NCI-H345 treated with DMSO at 0.1 percent for 48 hours (cell line): ENCODE results near the gene PDE4D.
"Not testable (repeated sequence)": the region's sequence is repeated elsewhere in the genome, so short reads cannot be mapped to it uniquely, and the experiment has no call there.

ENCODE experiments used
- DNase-seq: peaks from one replicate; lab custom pipeline; 2025; ENCODE audit not compliant: unreplicated experiment; lab: John Stamatoyannopoulos, UW

PDE4D gene

DNA sequence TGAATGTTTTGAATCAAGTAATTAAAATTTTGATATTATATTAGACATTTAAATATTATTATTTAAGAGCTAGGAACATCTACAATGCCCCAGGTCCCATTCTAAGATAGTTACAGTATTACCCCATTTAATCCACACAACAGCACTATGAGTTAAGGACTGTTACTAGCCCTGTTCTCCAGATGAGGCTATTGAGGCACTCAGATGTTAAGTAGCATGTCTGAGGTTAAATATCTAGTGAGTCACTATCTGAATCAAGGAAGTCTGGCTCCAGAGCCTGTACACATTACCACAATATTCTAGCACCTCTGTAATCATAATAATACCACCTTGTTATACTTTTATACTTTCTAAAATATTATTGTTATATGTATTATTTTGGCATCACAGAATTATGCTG lies 304.6 kb downstream of the PDE4D start:
- no peak for DNase-seq

DNA sequence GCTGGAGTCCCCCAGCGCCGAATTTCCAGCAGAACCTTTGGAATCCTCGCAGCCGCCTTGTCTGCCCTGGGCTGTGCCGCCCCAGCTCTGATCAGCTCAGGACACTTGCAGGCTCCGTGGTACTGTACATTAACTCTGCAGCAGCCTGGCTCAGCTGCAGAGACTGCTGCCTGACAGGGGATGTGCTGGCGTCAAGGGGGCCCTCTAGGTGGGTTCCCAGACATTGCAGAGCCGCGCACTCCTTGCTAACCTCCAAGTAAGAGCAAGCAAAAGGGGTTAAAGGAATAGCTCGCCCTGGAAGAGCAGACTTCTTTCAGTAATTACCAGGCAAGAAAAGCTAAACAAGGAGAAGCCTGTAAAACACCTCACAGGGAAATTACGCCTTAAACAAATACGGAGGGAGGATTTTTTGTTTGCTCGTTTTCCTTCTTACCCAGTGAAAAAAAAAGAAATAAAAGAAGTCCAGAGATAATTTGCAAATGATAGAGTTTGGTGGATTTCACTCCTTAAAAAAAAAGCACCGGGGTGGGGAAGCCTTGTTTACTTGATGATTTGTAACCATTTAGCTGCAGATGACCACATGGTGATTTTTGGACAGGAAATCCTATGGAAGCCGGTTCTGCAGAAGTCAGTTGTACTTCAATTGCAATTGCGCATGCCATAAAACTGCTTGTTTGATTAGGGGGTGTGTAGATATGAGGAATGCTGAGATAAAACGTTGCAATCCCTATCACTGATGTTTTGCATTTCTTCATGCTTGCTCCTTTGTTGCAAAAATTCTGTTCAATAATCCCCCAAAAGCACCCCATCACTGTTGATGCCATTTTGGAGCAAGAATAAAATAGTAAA lies 305.8 kb downstream of the PDE4D start:
- peak; percentile 69 for DNase-seq

DNA sequence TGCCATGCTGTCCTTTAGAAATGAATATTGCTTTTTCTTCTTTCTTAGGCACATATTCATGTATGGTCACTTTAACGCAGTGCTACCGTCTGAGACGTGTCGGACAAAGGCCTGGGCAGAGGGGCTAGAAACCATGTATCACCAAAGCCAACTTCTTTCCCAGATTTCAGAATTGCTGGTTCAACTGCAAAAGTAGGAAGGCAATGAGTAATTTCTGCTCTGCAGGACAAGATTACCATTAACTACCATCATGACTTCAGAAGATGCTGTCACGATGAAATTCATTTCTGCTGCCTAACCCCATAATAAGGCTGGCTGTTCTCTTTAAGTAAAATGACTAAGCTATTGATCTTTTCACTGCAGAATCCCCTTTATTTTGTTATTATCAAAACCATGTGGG lies 306.7 kb downstream of the PDE4D start:
- DNase-seq = no peak

- DNase-seq = no peak
Observed at GRCh38 chr5:59584858-59585846, 308.4 kb downstream of the PDE4D start.

GRCh38 chr5:59583810-59584562 lies 309.5 kb downstream of the PDE4D start:
- peak; percentile 58 for DNase-seq

DNA sequence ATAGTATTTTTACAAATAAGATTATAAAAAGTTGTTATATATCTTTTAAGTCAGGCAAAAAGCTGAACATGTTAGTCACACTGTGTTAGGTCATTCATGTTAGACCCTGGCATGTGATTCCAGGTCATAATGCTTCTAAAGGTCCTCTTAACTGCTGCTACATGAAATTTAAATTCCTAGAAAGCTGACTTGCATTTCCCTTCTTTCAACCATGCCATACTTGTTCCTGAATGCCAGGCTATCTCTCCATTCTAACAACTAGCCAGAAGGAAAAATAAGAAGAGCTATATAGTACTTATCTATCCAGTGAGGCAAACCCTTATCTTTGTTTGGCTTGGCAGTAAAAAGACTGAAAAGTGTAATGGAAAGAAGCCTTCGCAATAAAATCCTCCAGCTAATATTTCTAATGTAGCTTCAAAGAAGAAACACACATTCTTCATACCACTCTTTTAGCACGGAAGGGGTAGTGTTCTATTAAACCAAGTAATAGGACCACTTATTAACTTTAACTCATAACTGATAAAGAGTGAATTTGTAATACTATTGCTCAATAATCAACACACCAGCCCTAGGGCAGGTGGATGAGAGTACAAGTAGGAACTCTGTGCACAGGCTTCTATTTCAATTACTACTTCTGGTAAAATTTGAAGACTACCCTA lies 310.2 kb downstream of the PDE4D start:
- no peak for DNase-seq

DNA sequence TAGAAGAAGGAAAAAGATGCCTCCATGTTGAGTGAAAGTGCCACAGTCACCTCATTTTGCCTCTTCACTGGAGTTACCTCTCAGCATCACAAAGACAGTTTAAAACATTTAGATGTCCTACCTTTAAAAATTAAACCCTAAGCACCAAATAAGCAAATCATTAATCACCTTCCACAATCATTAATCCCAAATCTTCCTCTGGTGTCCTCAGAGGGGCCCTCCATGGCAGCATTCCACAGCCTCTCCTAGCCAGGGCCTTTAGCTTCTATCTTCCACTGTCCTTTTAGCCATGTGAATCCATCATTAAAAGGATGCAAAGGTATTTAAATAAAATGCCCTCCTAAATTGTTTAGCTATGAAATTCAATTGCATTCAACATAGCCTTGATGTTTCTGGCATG lies 310.8 kb downstream of the PDE4D start:
- DNase-seq = no peak

GRCh38 chr5:59579824-59580167 lies 313.7 kb downstream of the PDE4D start:
- DNase-seq = no peak

DNA sequence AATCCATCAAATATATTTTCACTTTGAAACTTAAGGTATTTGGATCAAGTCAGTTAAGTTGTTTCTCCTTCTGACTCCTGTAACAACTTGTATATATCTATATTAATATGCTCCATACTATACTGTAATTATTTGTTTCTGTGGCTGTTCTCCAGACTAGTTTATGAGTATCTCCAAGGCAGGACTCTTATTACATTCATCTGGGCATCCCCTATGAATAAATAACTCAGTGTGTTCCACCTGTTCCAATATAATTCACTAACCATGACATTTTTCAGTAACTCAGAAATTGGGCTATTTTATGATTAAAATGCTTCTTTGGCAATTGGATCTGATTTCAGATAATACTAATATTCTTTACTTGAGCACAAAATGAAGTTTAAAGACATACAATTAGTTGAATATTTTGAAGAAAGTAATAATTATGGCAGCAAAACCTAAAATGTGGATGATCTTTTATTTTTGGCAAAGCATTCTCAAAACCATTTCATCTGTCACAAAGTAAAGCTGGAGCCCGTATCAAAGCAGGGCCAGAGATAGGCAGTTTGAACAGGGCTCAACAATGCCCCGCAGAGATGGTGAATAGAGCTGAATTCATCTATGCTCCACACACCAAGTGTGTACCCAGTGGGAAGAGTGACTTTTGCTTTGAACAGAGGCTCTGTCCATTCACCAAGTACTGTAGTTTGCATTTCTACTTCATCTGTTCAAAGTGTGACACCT lies 314.3 kb downstream of the PDE4D start:
- no peak for DNase-seq

DNA sequence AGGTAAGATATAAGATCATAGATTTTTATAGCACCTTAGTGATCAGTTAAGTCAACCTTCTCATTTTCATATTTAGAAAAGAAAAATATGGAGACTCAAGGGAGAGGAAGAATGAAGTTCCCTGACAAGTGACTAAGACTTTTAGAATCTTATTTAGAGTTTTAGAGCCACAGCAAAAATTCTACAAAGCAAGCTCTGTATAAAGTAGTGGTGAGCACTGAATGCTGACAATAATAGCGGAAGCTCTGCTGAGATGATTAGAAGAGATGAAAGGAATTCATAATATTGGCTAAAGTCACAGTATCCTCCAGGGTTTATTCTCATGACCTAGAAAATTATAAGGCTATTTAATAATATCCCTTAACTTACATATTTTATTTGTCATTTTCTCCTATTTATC lies 316.0 kb downstream of the PDE4D start:
- DNase-seq = no peak

- no peak for DNase-seq
Observed at GRCh38 chr5:59575648-59576445, 317.7 kb downstream of the PDE4D start.

DNA sequence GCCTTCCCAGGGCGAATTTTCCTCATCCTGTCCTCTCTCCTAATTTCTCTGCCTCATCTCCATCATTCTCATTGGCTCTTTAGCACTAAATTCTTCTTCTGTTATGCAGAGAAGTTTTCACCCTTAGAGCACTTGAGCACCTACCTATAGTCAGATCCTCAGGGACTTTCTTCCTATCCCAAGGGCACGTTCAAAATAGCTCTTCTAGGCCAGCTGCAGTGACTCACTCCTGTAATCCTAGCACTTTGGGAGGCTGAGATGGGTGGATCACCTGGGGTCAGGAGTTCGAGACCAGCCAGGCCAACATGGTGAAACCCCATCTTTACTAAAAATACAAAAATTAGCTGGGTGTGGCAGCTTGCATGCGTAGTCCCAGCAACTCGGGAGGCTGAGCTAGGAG lies 320.0 kb downstream of the PDE4D start:
- DNase-seq = not testable (repeated sequence)

- DNase-seq = no peak
Observed at GRCh38 chr5:59571067-59571466, 322.5 kb downstream of the PDE4D start.

- DNase-seq = no peak
Observed at GRCh38 chr5:59569608-59570334, 323.8 kb downstream of the PDE4D start.

GRCh38 chr5:59569158-59569557 lies 324.4 kb downstream of the PDE4D start:
- no peak for DNase-seq

- no peak for DNase-seq
Observed at GRCh38 chr5:59568161-59568560, 325.4 kb downstream of the PDE4D start.

DNA sequence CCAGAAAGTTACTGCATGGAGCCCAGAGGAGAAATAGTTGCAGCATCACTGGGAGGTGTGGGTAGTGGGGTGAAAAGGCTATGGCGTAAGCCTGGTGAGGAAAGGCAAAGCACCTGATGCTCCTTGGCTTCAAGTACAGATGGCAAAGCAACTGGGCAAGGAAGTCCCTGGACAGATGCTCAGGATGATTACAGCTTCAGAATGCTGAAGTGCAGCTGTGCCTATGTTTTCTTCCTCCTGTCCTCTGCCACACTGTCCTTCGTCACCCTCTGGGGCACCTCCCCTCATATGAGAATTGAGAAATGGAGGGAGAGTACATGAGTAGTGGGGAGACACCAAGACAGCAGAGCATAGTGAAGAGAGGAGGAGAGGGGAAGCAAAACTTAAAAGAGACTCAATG lies 328.0 kb downstream of the PDE4D start:
- DNase-seq = no peak

DNA sequence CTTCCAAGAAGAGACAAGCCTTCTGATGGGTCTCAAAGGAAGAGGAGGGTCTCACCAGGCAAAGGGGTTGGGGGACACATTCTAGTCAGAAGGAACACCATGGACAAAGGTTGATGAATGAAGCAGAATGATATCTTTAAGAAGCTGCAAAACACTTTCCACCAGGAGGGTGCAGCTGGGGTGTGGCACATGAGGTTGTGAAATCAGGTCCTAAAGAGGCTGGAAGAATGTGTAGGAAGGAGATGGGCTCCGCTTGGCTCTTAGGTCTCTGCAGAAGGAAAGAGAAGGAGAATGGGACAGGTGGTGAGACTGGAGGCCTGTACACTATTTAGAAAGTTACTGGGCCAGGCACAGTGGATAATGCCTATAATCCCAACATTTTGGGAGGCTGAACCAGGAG lies 328.6 kb downstream of the PDE4D start:
- DNase-seq = no peak
